Mesothelial cell of epicardium (in vitro differentiated cells): ENCODE data around the gene RFXANK. TPM values are rescaled to one million over a fixed set of nuclear protein-coding genes. Genes with fewer than 3 reads are reported as not detected.
A peak's percentile ranks its signal among the peaks of the same experiment; 100 is the strongest.
"Not testable (repeated sequence)": the region's sequence is repeated elsewhere in the genome, so short reads cannot be mapped to it uniquely, and the experiment has no call there.

Source experiments
- DNase-seq, 2 experiments: peaks; one replicate each; pipeline ENCODE4 v3.0.0; 2021; ENCODE audit warnings: low spot score in 2 of 2; ENCODE audit not compliant: unreplicated experiment in 2 of 2
- H3K27ac Mint-ChIP-seq: 2 replicates; pipeline ENCODE4 v1.8.0; 2021; ENCODE audit warnings: mixed read lengths
- H3K27me3 Mint-ChIP-seq: 2 replicates; pipeline ENCODE4 v1.8.0; 2021; ENCODE audit warnings: low read depth, mixed read lengths
- H3K36me3 Mint-ChIP-seq: 2 replicates; pipeline ENCODE4 v1.8.0; 2021; ENCODE audit warnings: mixed read lengths
- H3K4me1 Mint-ChIP-seq: 2 replicates; pipeline ENCODE4 v1.8.0; 2021; ENCODE audit warnings: mixed read lengths
- H3K4me3 Mint-ChIP-seq: 2 replicates; pipeline ENCODE4 v1.8.0; 2021; ENCODE audit warnings: mild to moderate bottlenecking, moderate library complexity, mixed read lengths
- H3K9me3 Mint-ChIP-seq: 2 replicates; pipeline ENCODE4 v1.8.0; 2021; ENCODE audit warnings: mixed read lengths
- total RNA-seq: library from RNA; stranded (reverse); gene quantifications from 3 replicates; pipeline ENCODE4 v1.2.1, GENCODE V29; 2021
- TF ChIP-seq, protein P1 (sequence below): fragments of 200-600 bp; sonication (generic); IDR thresholded peaks from one replicate; pipeline ENCODE4 v1.5.0; 2021; ENCODE audit warnings: antibody characterized with exemption; ENCODE audit not compliant: unreplicated experiment

RFXANK gene
- total RNA-seq, 1 donor from 2014 or later: 93.6 TPM

DNA sequence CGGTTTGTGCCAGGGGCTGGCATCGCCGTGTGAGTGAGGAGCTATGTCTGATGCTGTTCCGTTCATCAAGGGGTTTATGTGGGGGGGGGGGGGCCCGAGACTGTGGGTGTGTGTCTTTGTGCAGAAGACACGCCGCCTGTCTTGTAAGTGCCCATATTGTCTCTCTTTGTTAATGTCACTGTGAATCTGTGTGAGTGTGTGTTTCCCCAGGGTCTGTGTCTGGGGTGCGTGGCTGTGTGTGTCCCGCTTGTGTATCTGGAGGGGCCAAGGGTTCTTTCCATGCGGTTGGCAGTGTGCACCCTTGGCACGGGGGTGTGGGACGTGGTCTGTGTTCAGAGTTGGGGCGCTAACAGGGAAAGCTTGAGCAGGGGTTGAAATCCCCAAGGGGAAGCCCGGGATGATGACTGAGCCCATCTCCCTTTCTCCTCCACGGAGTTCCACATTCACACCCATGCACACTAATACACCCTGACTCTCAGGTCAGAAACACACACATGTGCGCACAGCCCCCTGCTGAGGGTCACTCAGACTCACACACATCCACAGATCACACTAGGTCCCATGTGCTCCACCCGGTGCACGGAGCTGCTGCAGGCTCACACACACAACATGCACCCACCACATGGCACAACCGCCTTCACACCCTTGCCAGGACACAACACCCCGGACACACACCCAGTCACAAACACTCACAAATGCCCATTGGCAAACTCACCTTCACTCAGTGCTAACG lies 21.5 kb downstream of the RFXANK start:
- TF ChIP-seq, protein P1, sequence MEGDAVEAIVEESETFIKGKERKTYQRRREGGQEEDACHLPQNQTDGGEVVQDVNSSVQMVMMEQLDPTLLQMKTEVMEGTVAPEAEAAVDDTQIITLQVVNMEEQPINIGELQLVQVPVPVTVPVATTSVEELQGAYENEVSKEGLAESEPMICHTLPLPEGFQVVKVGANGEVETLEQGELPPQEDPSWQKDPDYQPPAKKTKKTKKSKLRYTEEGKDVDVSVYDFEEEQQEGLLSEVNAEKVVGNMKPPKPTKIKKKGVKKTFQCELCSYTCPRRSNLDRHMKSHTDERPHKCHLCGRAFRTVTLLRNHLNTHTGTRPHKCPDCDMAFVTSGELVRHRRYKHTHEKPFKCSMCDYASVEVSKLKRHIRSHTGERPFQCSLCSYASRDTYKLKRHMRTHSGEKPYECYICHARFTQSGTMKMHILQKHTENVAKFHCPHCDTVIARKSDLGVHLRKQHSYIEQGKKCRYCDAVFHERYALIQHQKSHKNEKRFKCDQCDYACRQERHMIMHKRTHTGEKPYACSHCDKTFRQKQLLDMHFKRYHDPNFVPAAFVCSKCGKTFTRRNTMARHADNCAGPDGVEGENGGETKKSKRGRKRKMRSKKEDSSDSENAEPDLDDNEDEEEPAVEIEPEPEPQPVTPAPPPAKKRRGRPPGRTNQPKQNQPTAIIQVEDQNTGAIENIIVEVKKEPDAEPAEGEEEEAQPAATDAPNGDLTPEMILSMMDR: no peak
- DNase-seq: no peak
- Mint-ChIP-seq H3K4me1 (no peaks in the 10 kb centered on the region), H3K27ac (no peak overlapping the region), H3K36me3 (no peaks in the 10 kb centered on the region), H3K27me3 (peaks cover 84% of the 10 kb centered on the region), H3K4me3 (no peak overlapping the region), H3K9me3 (no peaks in the 10 kb centered on the region)

DNA sequence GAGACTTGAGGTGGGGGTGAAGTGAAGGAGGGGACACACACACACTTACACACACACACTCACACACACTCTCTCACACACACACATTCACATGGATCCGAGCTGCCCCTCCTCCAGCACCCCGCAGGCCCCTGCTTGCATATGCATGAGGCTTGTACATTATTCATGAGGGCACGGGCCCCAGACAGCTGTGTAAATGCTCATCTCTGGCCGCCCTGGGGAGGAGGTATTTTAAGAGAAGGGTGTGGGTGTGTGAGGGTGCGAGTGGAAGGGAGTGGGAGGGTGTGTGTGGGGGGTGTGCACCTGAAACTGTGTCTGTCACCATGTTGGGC lies 22.1 kb downstream of the RFXANK start:
- DNase-seq: no peak
- Mint-ChIP-seq H3K36me3 (no peaks in the 10 kb centered on the region), H3K4me3 (no peak overlapping the region), H3K27me3 (peaks cover 85% of the 10 kb centered on the region), H3K27ac (no peak overlapping the region), H3K4me1 (no peaks in the 10 kb centered on the region), H3K9me3 (no peaks in the 10 kb centered on the region)
- TF ChIP-seq, protein P1: no peak

DNA sequence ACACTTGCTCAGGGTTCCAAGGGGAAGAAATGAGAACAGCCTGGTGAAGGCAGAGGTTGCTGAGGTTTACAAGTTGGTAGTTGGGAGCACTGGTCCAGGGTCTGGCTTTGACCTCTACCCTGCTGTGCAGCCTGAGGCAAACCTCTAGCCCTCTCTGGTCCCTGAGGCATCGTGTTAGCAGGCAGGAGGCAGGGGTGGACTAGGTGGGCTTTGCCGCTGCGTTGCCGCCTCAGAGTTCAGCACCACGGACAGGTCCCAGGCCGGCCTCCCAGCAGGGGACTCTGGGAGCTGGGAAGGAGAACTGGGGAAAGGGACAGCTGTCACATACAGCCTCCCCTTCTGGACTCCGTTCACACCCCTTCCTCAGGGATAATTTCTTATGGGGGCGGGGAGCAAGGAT lies 22.8 kb downstream of the RFXANK start:
- H3K36me3 Mint-ChIP-seq: no peaks in the 10 kb centered on the region
- no peak overlapping the region for H3K27ac Mint-ChIP-seq
- no peaks in the 10 kb centered on the region for H3K4me1 Mint-ChIP-seq
- peak; percentile 73 to 88 for DNase-seq
- H3K27me3 Mint-ChIP-seq: peaks cover 79% of the 10 kb centered on the region
- no peaks in the 10 kb centered on the region for H3K9me3 Mint-ChIP-seq
- H3K4me3 Mint-ChIP-seq: no peak overlapping the region
- TF ChIP-seq, protein P1: no peak

DNA sequence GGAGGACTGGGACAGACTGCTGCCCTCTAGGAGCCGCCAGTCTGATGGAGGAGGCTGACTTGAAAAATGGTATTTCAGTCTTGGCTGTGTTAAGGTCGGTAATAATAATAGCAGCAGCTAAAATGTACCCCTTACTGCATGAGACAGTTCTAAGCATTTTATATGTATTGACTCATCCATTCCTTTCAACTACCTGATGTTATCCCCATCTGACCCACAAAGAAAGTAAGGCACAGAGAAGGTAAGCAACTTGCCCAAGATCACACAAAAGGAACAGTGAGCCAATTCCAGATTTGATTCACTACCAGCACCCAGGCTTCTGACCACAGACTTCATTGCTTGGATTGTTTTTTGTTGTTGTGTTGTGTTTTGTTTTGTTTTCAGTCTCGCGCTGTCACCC lies 23.7 kb downstream of the RFXANK start:
- Mint-ChIP-seq H3K27ac (no peak overlapping the region), H3K9me3 (no peaks in the 10 kb centered on the region), H3K27me3 (peaks cover 72% of the 10 kb centered on the region), H3K4me1 (no peaks in the 10 kb centered on the region), H3K36me3 (no peaks in the 10 kb centered on the region), H3K4me3 (no peak overlapping the region)
- no peak for DNase-seq
- TF ChIP-seq, protein P1: no peak

DNA sequence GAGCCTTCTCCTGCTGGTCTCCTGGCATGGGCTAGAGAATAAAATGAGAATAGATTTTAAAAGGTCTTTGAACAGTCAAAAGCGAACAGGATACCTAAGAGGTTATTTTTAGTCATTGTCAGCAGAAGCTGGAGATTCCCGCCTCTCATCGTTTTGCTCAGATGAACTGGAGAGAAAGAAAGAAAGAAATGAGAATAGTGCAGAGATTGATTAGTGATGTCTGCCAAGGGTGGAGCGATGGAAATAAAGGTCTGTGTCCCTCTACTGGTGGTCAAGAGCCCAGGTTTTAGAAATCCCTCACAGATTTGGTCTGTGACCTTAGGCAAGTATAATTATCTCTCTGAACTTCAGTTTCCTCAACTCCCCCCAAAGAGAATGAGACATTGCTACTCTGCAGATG lies 25.0 kb downstream of the RFXANK start:
- peaks cover 65% of the 10 kb centered on the region for H3K27me3 Mint-ChIP-seq
- TF ChIP-seq, protein P1: no peak
- H3K4me1 Mint-ChIP-seq: no peaks in the 10 kb centered on the region
- H3K9me3 Mint-ChIP-seq: no peaks in the 10 kb centered on the region
- no peak overlapping the region for H3K27ac Mint-ChIP-seq
- H3K4me3 Mint-ChIP-seq: no peak overlapping the region
- no peak for DNase-seq
- no peaks in the 10 kb centered on the region for H3K36me3 Mint-ChIP-seq

DNA sequence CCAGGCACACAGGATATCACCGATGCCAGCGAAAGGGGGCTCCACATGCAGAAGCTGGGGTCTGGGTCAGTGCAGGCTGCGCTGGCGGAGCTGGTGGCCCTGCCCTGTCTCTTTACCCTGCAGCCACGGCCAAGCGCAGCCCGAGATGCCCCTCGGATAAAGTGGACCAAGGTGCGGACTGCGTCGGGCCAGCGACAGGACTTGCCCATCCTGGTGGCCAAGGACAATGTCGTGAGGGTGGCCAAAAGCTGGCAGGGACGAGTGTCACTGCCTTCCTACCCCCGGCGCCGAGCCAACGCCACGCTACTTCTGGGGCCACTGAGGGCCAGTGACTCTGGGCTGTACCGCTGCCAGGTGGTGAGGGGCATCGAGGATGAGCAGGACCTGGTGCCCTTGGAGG lies 26.9 kb downstream of the RFXANK start:
- no peak overlapping the region for H3K27ac Mint-ChIP-seq
- H3K27me3 Mint-ChIP-seq: peaks cover 63% of the 10 kb centered on the region
- no peak for DNase-seq
- H3K9me3 Mint-ChIP-seq: no peaks in the 10 kb centered on the region
- TF ChIP-seq, protein P1: no peak
- no peaks in the 10 kb centered on the region for H3K36me3 Mint-ChIP-seq
- H3K4me3 Mint-ChIP-seq: no peak overlapping the region
- no peaks in the 10 kb centered on the region for H3K4me1 Mint-ChIP-seq

DNA sequence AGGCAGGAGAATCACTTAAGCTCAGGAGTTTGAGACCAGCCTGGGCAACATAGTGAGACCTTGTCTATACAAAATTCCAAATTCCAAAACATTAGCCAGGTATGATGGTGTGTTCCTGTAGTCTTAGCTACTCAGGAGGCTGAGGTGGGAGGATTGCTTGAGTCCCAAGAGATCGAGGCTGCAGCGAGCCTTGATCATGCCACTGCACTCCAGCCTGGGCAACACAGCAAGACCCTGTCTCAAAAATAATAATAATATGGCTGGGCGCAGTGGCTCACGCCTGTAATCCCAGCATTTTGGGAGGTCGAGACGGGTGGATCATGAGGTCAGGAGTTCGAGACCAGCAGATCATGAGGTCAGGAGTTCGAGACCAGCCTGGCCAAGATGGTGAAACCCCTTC lies 28.9 kb downstream of the RFXANK start:
- not testable (repeated sequence) for DNase-seq, H3K4me3 Mint-ChIP-seq, H3K36me3 Mint-ChIP-seq, H3K27ac Mint-ChIP-seq, H3K9me3 Mint-ChIP-seq, H3K4me1 Mint-ChIP-seq
- H3K27me3 Mint-ChIP-seq: peaks cover 61% of the 10 kb centered on the region
